ENCODE results near the gene GPX7. TPM values are rescaled to one million over a fixed set of nuclear protein-coding genes. Genes with fewer than 3 reads are reported as not detected.

The GPX7 gene
- total RNA-seq, 2 experiments from 2014 or later: 21.5 TPM

DNA sequence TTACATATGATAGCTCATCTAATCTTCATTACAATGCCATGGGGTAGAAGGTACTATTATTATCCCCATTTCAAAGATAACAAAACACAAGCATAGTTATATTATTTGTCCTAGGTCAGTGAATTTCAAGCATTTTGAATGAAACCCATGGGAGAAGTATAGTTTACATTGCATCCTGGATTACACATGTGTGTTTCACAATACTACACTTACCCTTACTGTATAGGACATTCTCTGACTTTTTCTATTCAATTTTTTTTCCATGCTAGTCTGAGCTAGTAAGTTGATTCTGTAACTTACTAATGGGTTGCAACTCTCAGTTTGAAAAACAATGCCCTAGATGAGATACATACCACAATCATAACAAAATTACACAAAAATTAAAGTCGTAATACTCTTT lies 8.7 kb upstream of the GPX7 start:
- no peaks in the 10 kb centered on the region for H3K4me1 Mint-ChIP-seq (ENCODE audit: low read depth)
- ChIA-PET POLR2A (interaction anchor here (0.7 to 1.5 kb wide), 4 partner anchors 8 to 55 kb away, joined by 3 to 5 read pairs (median 4); partner anchors contain the start of gene TUT4), CTCF (no interaction called here)

DNA sequence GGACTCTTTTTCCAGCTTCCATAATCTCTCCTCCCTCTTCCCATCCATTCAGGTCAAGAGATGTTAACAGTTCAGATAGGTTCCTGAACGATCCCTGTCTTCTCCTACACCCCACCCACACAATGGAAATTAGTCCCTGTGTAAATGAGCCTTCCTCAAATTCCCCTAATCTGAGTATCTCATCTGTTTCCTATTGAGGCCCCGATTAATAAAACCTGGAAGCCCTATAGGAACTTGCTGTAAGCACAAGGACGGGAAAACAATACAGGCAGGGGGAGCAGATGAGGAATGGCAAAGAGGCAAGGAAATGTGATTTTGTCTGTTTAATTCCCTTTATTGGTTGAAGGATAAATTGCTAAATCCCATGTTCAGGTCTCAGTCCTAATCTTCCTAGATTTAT lies 7.1 kb upstream of the GPX7 start:
- H3K27me3 Mint-ChIP-seq: no peaks in the 10 kb centered on the region
- H3K36me3 Mint-ChIP-seq (ENCODE audit: low read depth): peaks cover 1% of the 10 kb centered on the region
- ChIA-PET POLR2A (interaction anchor here (1.1 to 1.2 kb wide), 2 partner anchors 13 to 27 kb away, joined by 3 read pairs; no protein-coding TSS in a partner anchor), CTCF (no interaction called here)
- no peaks in the 10 kb centered on the region for H3K4me1 Mint-ChIP-seq (ENCODE audit: low read depth)
- TF ChIP-seq, protein P1, sequence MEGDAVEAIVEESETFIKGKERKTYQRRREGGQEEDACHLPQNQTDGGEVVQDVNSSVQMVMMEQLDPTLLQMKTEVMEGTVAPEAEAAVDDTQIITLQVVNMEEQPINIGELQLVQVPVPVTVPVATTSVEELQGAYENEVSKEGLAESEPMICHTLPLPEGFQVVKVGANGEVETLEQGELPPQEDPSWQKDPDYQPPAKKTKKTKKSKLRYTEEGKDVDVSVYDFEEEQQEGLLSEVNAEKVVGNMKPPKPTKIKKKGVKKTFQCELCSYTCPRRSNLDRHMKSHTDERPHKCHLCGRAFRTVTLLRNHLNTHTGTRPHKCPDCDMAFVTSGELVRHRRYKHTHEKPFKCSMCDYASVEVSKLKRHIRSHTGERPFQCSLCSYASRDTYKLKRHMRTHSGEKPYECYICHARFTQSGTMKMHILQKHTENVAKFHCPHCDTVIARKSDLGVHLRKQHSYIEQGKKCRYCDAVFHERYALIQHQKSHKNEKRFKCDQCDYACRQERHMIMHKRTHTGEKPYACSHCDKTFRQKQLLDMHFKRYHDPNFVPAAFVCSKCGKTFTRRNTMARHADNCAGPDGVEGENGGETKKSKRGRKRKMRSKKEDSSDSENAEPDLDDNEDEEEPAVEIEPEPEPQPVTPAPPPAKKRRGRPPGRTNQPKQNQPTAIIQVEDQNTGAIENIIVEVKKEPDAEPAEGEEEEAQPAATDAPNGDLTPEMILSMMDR (IDR thresholded peaks at IDR 0.05): no peak
- ATAC-seq (no peak), DNase-seq (no peak)
- H3K9me3 Mint-ChIP-seq: no peaks in the 10 kb centered on the region
- H3K4me3 Mint-ChIP-seq: no peak overlapping the region
- no peak overlapping the region for H3K27ac Mint-ChIP-seq
- intact Hi-C loops (cut with micrococcal nuclease): no loop called here

More for the DNA sequence above, 8.7 kb upstream of the GPX7 start:
- H3K27me3 Mint-ChIP-seq: no peaks in the 10 kb centered on the region
- no peak overlapping the region for H3K4me3 Mint-ChIP-seq
- ATAC-seq (no peak), DNase-seq (no peak)
- H3K27ac Mint-ChIP-seq: no peak overlapping the region
- no peaks in the 10 kb centered on the region for H3K36me3 Mint-ChIP-seq (ENCODE audit: low read depth)
- H3K9me3 Mint-ChIP-seq: no peaks in the 10 kb centered on the region
- intact Hi-C loops (cut with micrococcal nuclease): no loop called here
- TF ChIP-seq, protein P1 (IDR thresholded peaks at IDR 0.05): no peak

DNA sequence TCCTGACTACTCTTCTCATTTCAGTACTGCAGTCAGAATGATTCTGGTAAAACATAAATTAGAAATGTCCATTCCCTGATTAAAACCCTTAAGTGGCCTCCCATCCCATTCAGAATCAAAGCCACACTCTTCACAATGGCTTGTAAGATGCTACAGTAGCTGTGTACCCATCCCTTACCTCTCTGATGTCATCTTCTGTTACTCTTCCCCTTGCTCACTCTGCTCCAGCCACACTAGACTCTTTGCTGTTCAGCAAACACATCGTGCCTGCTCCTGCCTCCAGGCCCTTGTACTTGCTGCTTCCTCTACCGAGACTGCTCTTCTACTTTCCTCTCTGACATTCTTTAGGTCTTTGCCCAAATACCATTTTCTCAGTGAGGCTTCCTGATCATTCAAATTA lies 4.3 kb upstream of the GPX7 start:
- H3K27ac Mint-ChIP-seq: no peak overlapping the region
- H3K27me3 Mint-ChIP-seq: no peaks in the 10 kb centered on the region
- ChIA-PET CTCF (no interaction called here), POLR2A (interaction anchor here (0.6 kb wide), 1 partner anchor 24 kb away, joined by 3 read pairs; no protein-coding TSS in a partner anchor)
- DNase-seq: no peak
- H3K9me3 Mint-ChIP-seq: no peaks in the 10 kb centered on the region
- TF ChIP-seq, protein P1 (IDR thresholded peaks at IDR 0.05): no peak
- no peak overlapping the region for H3K4me3 Mint-ChIP-seq
- H3K4me1 Mint-ChIP-seq (ENCODE audit: low read depth): peaks cover 12% of the 10 kb centered on the region
- H3K36me3 Mint-ChIP-seq (ENCODE audit: low read depth): peaks cover 3% of the 10 kb centered on the region
- intact Hi-C loops (cut with micrococcal nuclease): no loop called here
- ATAC-seq: no peak

DNA sequence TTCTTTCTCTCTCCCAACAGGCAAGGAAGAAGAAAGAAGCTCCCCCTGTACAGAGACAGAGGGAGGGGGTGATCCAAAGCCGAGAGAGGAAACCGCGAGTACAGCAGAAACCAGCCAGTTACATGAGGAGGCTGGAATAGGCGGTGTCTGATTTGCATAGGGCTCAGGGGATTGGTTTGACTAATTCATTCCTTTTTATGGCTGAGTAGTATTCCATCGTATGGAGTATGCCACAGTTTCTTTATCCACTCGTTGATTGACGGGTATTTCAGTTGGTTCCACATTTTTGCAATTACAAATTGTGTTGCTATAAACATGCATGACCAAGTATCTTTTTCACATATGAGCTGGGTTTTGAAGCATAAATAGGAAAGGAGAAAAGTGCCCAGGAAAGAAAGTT lies 3.4 kb upstream of the GPX7 start:
- H3K4me3 Mint-ChIP-seq: no peak overlapping the region
- no peak overlapping the region for H3K27ac Mint-ChIP-seq
- peaks cover 11% of the 10 kb centered on the region for H3K36me3 Mint-ChIP-seq (ENCODE audit: low read depth)
- peaks cover 20% of the 10 kb centered on the region for H3K4me1 Mint-ChIP-seq (ENCODE audit: low read depth)
- intact Hi-C loops (cut with micrococcal nuclease): no loop called here
- H3K27me3 Mint-ChIP-seq: no peaks in the 10 kb centered on the region
- TF ChIP-seq, protein P1 (IDR thresholded peaks at IDR 0.05): no peak
- ChIA-PET CTCF (no interaction called here), POLR2A (interaction anchor here (0.9 kb wide), 1 partner anchor 302 kb away, joined by 3 read pairs; no protein-coding TSS in a partner anchor)
- H3K9me3 Mint-ChIP-seq: no peaks in the 10 kb centered on the region
- no peak for ATAC-seq
- no peak for DNase-seq

DNA sequence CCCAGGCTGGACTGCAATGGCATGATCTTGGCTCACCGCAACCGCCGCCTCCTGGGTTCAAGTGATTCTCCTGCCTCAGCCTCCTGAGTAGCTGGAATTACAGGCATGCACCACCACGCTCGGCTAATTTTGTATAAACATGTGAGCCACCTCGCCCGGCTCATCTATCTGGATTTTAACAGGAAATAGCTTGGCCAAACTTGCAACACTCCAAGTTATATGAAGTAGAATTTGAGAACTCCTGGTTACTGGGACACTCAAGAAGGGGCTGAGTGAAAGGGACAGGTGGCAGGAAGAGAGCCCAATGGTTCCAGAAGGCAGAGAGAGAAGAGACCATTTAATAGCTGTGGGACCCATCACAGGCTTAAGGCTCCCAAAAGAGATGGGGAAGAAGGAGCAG lies 2.9 kb upstream of the GPX7 start:
- H3K27ac Mint-ChIP-seq: no peak overlapping the region
- no peak for DNase-seq
- ChIA-PET POLR2A (interaction anchor here (0.9 kb wide), 1 partner anchor 303 kb away, joined by 3 read pairs; no protein-coding TSS in a partner anchor), CTCF (no interaction called here)
- TF ChIP-seq, protein P1 (IDR thresholded peaks at IDR 0.05): no peak
- no peaks in the 10 kb centered on the region for H3K9me3 Mint-ChIP-seq
- no peaks in the 10 kb centered on the region for H3K27me3 Mint-ChIP-seq
- intact Hi-C loops (cut with micrococcal nuclease): no loop called here
- no peak for ATAC-seq
- no peak overlapping the region for H3K4me3 Mint-ChIP-seq
- H3K4me1 Mint-ChIP-seq (ENCODE audit: low read depth): peaks cover 25% of the 10 kb centered on the region
- peaks cover 11% of the 10 kb centered on the region for H3K36me3 Mint-ChIP-seq (ENCODE audit: low read depth)
